ENCODE measurements around the gene C16orf95.
"Not testable (repeated sequence)": the region's sequence is repeated elsewhere in the genome, so short reads cannot be mapped to it uniquely, and the experiment has no call there.

C16orf95 gene

GRCh38 chr16:87345726-87346424 lies 28.7 kb upstream of the C16orf95 start:
- no peak for DNase-seq

GRCh38 chr16:87344931-87345631 lies 27.9 kb upstream of the C16orf95 start:
- no peak for DNase-seq

- DNase-seq, result no peak
Measured at GRCh38 chr16:87344165-87344930, 27.2 kb upstream of the C16orf95 start.

GRCh38 chr16:87343753-87344050 lies 26.5 kb upstream of the C16orf95 start:
- DNase-seq, result no peak

- DNase-seq, result no peak
Measured at GRCh38 chr16:87342978-87343752, 26.0 kb upstream of the C16orf95 start.

GRCh38 chr16:87342504-87342903 lies 25.3 kb upstream of the C16orf95 start:
- DNase-seq, result no peak

- DNase-seq, result no peak
Measured at GRCh38 chr16:87340198-87340597, 23.0 kb upstream of the C16orf95 start.

GRCh38 chr16:87339724-87340105 lies 22.5 kb upstream of the C16orf95 start:
- not testable (repeated sequence) for DNase-seq

- DNase-seq, result no peak
Measured at GRCh38 chr16:87339086-87339723, 22.0 kb upstream of the C16orf95 start.

GRCh38 chr16:87338155-87338765 lies 21.1 kb upstream of the C16orf95 start:
- no peak for DNase-seq

- no peak for DNase-seq
Measured at GRCh38 chr16:87337262-87337771, 20.1 kb upstream of the C16orf95 start.

- no peak for DNase-seq
Measured at GRCh38 chr16:87336434-87337240, 19.4 kb upstream of the C16orf95 start.

GRCh38 chr16:87335625-87336433 lies 18.6 kb upstream of the C16orf95 start:
- DNase-seq, result no peak

GRCh38 chr16:87334651-87335624 lies 17.7 kb upstream of the C16orf95 start:
- no peak for DNase-seq

GRCh38 chr16:87333581-87334331 lies 16.6 kb upstream of the C16orf95 start:
- DNase-seq, result no peak

GRCh38 chr16:87333101-87333500 lies 15.9 kb upstream of the C16orf95 start:
- DNase-seq, result no peak

- no peak for DNase-seq
Measured at GRCh38 chr16:87332150-87332549, 15.0 kb upstream of the C16orf95 start.

- no peak for DNase-seq
Measured at GRCh38 chr16:87331241-87331801, 14.1 kb upstream of the C16orf95 start.
